ENCODE results near the gene OR8A1.

OR8A1 gene

DNA sequence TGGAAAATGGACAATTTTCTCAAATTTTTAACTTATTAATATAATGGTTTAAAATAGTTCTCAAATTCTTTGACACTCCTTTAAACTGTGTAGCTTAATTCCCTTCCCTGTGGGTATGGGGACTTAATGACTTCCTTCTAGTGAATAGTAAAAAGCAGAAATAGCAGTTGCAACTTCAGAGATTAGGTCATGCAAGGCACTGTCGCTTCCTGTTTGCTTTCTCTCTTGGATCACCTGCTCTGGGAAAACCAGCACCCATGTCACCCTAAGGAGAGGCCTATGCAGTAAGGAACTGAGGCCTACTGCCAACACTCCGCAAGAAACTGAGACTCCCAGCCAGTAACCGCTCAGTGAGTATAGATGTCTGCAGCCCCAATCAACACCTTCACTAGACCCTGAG, 35.9 kb downstream of the OR8A1 start:
- no peak for DNase-seq (ENCODE audit: low read depth)
- H3K4me3 ChIP-seq (ENCODE audit: low read length): no peak overlapping the region

DNA sequence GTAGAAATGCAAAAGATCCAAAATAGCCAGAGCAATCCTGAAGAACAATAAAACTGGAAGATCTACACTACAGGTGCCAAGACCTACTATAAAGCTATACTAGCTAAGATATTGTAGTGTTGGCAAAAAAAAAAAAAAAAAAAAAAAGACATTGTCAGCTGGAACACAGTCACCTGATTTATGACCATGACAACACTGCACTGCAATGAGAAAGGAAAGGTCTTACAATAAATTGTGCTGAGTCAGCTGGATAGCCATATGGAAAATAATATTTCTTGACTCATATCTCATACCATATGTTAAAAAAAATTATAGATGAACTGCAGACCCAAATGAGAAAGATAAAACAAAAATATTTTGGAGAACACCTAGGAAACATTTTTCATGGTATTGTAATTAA, 38.4 kb downstream of the OR8A1 start:
- no peak for TF ChIP-seq CTCF (conservative IDR thresholded peaks at IDR 0.05; ENCODE audit: low read depth, low read length)
- no peak overlapping the region for H3K4me3 ChIP-seq (ENCODE audit: low read length)
- DNase-seq (ENCODE audit: low read depth): no peak

More for the DNA sequence above, 35.9 kb downstream of the OR8A1 start:
- TF ChIP-seq CTCF (conservative IDR thresholded peaks at IDR 0.05; ENCODE audit: low read depth, low read length): no peak

DNA sequence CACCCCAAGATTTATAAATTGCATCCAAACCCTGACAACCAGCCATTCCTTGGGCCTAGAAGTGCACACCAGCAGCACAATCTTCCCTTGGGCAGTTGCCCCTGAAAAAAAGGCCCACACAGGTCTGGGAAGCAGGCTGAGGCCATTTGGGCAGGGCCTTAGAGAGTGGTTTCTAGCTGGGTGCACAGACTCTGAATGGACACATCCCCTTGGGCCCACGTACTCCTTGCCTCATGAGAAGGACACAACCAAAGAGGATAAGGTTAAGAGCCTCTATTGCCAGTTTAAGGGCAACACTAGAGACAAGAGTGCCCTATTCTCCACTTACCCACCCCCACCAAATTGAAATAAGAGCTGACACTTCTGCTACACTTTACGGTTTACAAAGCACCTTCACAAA, 40.5 kb downstream of the OR8A1 start:
- TF ChIP-seq CTCF (conservative IDR thresholded peaks at IDR 0.05; ENCODE audit: low read depth, low read length): no peak
- no peak overlapping the region for H3K4me3 ChIP-seq (ENCODE audit: low read length)
- no peak for DNase-seq (ENCODE audit: low read depth)

- no peak for DNase-seq (ENCODE audit: low read depth)
- H3K4me3 ChIP-seq (ENCODE audit: low read length): no peak within 1 kb of the TSS
- TF ChIP-seq CTCF (conservative IDR thresholded peaks at IDR 0.05; ENCODE audit: low read depth, low read length): no peak
Measured at GRCh38 chr11:124611064-124611463, 41.3 kb downstream of the OR8A1 start, which contains the start of gene PANX3. Gene PANX3 (plus strand): TSS chr11:124611428. CDS start chr11:124611557, 129 bp downstream.

GRCh38 chr11:124612045-124612444, 42.2 kb downstream of the OR8A1 start:
- no peak for TF ChIP-seq CTCF (conservative IDR thresholded peaks at IDR 0.05; ENCODE audit: low read depth, low read length)
- H3K4me3 ChIP-seq (ENCODE audit: low read length): no peak overlapping the region
- no peak for DNase-seq (ENCODE audit: low read depth)

DNA sequence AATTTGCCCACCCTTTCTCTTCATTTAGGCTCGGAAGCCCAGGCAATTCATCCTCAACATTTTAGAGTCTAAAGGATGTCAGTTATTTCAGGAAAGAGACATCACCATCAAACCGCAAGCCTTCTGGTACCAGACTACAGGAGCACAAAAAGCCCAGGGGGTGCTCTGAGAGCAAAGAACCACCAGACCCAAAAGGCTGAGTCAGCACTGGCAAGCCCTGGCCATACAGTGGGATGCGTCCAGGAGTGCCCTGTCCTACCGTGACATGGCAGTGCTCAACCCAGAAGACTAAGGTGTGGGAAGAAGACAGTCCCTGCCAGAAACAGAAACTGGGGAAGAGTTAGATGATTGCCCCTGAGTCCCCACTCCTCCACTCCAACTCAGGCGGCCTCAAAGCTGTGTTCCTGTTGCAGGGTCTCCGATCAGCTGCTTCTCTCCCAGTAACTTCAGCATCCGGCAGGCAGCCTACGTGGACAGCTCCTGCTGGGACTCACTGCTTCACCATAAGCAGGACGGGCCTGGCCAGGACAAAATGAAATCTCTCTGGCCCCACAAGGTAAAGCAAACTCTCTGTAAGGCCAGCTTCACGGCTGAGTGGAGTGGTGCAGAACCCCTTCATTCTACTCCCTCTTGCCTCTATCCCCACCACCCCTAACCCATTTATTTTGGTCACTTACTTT, 42.9 kb downstream of the OR8A1 start:
- no peak overlapping the region for H3K4me3 ChIP-seq (ENCODE audit: low read length)
- DNase-seq (ENCODE audit: low read depth): no peak
- no peak for TF ChIP-seq CTCF (conservative IDR thresholded peaks at IDR 0.05; ENCODE audit: low read depth, low read length)

- no peak for DNase-seq (ENCODE audit: low read depth)
- H3K4me3 ChIP-seq (ENCODE audit: low read length): no peak overlapping the region
- no peak for TF ChIP-seq CTCF (conservative IDR thresholded peaks at IDR 0.05; ENCODE audit: low read depth, low read length)
Measured at GRCh38 chr11:124618863-124619262, 49.1 kb downstream of the OR8A1 start.
